GM21447 (cell line): ENCODE results near the gene RNF19B.

ENCODE experiments used
- ATAC-seq: cut with Tn5 transposase; IDR thresholded peaks from one replicate; pipeline ENCODE4 v1.9.1; 2021; ENCODE audit not compliant: unreplicated experiment

RNF19B gene

DNA sequence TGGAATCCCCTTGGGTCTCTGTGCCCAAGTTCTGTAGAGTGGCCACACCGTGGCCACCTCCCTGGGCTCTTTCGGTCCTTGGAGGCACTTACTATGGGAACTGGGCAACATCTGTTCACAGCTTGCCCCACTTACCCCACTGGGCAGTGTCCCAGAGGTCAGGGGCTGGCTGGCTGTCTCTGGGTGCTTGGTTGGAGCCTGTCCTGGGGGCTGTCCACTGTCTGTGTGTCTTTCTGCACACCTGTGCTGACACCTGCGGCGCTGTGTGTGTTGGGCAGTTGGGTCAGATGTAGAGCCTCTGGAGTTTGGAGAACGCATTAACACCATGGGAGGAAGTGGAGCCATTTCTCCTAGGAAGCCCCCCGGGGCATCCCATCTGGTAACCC, 62.1 kb downstream of the RNF19B start:
- no peak for ATAC-seq

DNA sequence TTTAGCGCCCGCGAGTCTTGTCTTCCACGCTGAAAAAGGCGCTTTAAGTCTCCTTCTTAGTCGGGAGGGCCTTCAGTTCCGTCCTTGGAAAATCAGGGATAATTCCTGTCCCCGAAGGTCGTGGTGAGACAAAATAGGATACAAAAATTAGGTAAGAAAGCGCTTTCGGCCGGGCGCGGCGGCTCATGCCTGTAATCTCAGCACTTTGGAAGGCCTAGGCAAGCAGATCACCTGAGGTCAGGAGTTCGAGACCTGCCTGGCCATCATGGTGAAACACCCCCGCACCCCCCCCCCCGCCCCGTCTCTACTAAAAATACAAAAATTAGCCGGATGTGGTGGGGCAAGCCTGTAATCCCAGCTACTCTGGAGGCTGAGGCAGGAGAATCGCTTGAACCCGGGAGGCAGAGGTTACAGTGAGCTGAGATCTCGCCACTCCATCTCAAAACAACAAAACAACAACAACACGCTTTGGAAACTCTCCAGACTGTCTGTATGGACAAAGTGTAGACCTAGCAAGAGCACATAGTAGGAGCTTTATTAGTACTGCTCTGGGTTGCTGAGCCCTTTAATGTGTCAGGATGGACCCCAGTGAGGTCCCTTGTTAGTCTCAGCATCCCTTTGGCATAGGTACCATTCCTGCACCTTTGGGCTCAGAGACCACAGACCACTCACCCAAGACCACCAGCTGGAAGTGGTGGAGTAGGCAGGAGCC, 62.6 kb downstream of the RNF19B start:
- no peak for ATAC-seq

DNA sequence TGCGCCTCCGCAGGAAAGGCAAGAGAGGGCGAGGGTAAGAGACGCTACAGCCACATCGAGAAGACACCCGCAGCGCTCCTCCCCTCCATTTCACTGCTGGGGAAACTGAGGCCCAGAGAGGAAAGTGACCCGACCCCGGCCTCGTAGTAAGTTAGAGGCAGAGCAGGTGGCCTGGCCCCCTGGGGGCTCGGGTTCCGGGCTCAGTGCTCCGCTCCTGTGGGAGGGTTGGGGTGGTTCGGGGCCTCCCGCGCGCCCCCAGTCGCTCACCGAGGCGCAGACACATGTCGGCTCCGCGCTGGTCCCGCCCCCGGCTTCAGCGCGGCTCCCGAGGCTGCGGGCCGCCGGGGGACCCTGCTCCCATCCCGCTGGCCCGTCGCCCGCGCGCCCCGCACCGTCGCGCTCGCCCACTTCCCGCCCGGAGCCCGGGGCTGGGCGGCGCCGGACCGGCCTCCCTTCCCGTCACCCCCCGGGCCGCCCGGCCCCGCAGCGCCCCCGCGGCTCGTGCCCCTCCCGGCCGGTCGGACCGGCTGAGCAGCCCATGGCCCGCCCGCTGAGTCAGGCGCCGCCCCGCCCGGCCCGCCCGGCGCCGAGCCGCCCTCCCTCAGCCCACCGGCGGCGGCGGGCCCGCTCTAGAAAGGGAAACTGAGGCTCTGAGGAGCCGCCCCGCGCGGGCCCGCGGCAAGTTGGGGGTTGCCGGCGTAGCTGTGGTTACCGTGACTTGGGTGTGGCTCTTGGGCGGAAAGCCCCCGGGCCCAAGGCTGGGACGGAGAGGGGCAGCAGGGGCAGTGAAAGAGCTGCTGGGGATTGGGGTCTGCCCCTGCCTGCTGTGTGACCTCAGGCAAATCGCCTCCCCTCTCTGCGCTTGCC, 63.4 kb downstream of the RNF19B start, which contains the start of gene TMEM54:
Gene TMEM54 (minus strand): TSS at position 434 of the 867 bp plus-strand sequence. CDS start 151 bp downstream, at position 283.
- no peak for ATAC-seq

DNA sequence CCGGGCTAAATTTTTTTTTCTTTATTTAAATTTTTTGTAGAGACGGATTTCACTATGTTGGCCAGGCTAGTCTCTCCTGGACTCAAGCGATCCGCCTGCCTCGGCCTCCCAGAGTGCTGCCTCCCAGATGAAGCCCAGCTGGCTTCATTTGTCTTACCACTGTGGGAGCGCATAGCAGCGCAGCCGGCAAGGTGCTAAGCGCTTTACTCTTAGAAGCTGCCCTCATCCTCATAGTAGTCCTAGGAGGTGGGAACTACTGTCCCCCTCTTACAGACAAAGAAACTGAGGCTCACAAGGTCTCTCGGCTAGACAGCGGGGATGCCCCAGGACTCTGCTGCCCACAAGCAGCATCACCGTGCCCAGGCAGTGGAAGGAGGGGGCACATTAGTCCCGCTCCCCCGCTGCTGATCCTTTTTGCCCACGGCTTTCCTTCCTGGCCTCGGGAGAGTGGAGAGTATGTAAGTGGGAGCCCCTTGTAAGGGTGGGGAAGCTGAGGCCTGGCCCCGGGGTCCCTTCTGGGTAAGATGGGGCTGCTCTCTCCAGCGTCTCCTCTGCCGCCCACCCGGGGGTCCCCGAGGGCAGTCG, 64.1 kb downstream of the RNF19B start:
- ATAC-seq: no peak

DNA sequence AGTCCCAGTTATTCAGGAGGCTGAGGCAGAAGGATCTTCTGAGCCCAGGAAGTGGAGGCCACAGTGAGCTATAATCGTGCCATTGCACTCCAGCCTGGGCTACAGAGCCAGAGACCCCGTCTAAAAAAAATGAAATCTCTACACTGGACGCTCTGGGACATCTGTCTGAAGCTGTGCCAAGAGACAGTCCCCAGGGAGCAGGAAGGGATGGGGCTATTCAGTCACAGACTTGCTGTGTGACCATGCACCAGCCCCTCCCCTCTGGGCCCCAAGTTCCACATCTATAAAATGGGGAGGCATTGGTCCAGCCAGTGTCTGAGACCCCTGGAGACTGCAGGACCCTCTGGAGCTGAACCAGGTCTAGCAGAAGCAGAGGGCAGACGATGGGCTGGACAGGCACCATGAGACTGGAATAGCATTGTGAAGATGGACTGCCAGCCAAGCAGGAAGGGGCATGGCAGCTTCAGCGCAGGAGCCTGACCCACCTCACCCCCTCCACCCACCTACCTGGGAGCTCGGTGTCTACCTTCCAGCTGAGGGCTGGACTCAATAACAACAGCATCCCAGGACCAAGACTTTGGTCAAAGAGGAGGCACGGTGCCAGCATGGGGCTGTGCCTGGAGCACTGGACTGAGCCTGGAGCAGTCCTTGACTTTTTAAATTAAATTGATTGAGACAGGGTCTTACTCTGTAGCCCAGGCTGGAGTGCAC, 64.9 kb downstream of the RNF19B start:
- no peak for ATAC-seq

DNA sequence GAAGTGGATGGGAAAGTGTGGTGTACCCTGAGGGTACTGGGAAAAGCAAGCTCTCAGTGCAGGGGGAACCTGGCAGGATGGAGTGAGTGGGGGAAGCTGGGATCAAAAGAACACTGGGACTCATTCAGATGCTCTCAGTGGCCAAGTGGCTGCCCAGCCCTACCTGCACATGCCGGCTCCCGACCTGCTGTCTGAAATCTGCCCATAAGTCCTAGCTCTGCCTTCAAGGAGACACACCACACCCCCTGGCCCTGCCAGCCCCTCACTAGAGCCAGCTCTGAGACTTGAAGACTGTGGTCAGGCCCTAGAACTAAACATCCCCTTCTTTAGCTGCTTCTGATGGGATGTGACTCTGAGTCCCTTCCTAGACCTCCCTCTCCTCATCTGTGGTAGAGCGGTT, 65.7 kb downstream of the RNF19B start:
- ATAC-seq: no peak

DNA sequence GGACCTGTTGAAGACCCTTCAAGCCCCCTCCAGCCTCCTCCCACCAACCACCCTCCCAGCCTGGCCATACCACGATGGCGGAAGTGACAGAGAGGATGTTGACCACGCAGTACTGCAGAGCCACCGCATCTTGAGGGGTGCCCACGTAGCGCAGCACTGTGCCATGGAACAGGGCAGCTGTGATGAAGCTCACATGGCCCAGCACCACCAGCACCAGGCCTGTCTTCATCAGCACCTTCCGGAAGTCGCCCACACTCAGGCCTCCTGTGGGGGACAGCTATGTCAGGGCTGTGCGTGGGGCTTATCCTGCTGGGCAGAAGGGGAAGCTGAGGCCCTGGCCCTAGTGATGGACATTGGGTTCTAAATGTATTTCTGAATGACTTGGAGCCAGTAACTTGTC, 66.6 kb downstream of the RNF19B start:
- no peak for ATAC-seq

DNA sequence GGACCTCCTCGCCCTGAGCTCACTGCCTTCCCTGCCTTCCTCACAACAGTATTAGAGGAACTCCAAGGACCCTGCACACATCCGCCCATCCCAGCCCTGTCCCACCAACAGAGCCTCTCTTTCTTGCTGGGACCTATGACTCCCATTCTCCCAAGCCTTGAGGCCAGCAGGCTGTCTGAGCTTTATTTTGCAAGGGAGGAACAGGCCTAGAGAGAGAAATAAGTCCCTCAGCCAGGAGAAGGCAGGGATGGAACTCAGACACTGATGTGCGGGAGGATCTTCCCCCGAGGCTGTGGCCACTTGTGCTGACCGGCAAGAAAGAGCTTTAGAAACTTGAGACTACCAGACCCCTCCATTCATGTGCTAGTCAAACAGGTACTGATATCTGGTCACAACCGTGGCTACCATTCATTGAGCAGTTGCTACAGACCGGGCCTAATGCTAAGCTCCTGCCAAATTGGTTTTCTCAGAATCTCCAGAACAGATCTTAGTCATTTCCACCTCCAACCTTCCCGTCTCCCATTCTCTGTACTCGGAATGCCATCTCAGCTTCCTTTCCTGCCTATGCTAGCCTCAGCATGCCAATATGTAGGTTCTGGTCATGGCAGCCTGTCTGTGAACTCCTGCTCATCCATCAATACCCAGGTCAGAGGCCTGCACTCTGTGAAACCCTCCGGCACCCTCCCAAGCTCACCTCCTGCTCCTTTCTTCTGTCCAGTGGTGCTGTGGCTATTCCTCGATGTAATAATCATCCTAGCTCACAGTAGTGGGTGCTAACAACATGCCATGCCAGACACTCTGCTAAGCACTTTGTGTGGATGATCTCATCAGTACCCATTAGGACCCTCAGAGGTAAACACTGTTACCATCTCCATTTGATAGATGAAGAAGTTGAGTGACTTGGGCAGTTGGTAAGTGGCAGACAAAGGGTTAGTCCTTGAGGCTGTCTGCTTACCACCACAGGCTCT, 67.2 kb downstream of the RNF19B start:
- no peak for ATAC-seq

DNA sequence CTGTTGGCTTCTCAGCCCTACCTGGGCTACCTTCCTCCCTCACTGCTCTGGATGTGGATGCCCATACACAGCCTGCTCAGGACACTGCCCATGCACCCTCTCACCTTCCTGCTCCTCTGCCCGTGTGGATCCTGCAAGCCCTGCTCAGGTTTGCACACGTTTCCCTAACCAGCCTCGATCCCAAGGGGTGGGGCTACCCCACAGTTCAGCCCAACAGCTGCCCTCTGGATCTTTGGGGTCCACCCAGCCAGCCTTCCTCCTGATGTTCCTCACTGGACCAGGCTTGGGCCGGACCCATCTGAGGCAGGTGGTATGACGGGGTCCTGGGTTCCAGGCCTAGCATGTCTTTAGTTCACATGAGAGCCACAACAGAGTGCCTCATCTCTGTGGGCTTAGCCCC, 68.2 kb downstream of the RNF19B start:
- ATAC-seq: no peak

DNA sequence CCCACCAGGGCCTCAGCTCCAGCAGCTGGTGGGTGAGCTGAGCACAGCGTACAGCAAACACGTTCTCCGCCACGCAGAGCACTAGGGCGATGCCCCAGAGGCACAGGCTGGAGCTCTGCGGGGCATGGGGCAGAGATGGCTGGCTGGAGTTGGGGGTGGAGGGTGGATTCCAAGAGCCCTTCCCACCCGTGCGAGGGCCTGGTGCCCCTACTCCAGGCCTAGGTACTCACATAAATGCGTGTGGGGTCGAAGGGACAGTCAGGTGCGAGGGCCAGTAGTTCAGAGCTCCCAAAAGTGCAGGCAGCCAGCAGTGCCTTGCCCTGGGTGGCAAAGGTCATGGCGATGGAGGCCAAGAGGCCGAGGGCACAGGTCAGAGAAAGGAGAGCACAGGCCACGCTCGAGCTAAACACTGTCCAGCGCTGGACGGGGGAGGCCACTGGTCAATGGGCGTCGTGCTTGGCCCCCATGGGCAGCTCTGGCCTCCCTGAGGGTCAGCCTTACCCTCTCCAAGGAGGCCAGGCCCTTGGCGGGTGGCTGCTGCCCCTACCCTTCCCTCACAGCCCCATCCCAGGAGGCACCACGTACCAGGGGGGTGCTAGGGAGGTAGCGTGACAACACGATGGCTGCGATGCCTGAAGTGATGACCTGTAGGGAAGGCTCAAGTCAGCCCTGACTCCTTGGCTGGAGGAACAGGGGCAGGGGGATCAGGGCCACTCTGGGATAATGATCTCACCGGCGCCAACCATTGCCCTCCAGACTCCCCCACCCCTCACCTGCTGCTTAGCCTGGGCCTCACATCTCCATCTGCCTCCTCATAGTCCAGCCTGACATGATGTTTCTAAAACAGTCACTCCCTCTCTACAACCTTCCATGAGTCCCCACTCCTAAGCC, 69.0 kb downstream of the RNF19B start:
- no peak for ATAC-seq

DNA sequence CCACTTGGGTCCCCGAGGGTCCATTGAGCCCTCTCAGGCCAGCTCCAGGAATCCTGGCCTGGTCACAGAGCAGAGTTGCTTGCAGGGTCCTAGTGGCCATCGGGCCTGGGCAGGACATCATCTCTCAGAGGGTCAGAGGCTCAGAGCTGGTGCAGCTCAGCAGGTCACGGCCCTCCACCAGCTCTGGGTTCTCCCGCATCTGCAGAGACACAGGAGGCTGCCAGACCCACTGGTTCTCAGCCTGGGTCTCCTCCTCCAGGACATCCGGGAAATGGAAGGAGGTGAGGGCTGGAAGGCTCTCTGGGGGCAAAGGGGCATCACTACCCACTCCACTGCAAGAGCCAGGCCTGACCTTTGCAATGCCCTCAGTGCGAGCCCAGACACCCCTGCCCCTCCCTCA, 69.9 kb downstream of the RNF19B start:
- ATAC-seq: no peak

DNA sequence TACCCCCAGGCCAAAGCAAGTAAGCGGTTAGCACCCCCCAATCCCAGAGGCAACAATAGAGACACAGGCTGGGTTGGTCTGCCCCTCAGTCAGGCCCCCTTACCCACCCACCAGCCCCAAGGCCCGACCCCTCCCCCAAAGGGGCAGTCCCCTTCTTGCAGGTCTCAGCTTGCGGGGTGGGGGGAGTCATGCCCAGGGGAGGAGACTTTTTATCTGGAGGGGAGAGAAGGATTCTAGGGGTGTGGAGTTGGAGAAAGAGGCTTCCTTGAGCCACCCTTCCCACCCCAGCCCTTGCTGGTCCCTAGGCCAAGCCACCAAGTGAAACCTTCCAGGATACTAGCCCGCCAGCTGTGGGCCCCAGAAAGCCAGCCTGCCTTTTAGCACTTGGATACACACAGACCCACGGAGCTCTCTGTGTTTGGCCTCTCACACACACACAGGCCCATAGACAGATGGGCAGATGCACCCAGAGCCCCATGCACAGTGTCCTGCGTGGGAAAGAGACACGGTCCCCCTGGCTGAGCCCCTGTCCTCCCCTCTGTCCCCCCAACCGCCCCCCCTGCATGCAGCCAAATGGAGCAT, 70.5 kb downstream of the RNF19B start:
- no peak for ATAC-seq

DNA sequence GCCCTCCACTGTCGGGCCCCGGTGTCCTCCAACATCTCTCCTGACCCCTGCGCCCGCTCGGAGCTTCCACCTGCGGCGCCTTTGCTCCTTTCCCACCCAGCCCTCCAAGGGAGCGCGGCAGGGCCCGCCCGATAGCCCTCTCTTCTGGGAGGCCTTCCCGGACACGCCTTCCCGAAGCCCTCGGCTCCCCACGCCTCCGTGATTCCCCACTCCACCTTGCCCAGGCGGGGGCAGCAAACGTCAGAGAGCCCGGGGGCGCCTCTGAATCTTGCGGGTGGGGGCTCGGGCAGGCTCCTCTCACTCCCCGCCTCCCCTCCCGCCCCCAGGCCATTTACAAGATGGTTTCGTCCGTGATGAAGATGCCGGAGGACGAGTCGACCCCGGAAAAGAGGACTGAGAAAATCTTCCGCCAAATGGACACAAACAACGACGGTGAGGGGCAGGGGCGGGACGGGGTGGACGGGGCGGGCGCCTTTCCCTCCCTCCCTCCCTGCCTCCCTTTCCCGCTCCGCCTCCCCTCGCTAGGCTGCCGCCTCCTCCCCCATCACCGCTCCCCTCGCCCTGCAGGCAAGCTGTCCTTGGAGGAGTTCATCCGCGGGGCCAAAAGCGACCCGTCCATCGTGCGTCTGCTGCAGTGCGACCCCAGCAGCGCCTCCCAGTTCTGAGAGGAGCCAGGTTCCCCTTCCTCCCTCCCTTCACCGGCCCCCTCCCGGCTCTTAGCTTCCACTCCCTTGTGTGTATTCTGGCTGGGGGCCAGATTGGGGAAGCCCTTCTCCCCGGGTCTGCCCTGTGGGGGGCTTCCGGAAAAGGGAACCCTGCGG, 71.2 kb downstream of the RNF19B start:
- no peak for ATAC-seq

DNA sequence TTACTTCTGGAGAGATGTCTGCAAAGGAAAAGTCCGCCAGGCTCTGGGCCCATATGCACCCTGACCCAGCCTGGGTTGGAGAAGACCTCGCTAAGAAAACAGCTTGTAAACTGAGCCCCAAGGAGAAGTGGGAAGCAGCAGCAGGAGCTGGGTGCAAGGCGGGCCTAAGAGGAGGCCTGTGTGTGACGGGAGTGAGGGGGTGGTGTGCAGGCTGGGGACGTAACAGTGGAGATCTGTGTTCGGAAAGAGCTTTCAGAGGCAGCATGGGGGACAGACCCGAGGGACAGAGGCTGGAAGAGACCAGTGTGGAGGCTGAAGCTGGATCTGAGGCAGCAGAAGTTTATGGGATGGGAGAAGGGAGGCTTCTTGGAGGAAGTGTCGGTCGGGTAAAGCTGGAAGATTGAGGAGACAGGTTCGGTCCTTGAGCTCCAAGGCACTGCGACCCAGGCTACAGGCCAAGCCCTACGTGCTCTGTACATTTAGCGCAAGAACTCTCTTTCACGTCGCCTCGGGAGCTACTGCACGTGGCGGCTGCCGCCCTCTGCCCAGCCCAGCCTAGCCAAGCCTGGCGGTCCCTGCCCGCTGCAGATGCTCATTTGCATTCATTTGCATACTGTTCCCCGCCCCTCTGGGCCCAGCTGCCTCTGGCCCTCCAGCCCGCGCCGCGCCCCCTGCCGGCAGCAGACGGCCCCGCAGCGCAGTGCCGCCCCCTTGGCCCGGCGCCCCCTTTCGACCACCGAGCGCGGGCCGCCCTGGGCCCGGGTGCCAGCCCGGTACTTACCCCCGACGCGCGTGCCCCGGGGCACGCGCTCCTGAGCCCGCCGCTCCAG, 72.0 kb downstream of the RNF19B start:
- ATAC-seq: no peak

DNA sequence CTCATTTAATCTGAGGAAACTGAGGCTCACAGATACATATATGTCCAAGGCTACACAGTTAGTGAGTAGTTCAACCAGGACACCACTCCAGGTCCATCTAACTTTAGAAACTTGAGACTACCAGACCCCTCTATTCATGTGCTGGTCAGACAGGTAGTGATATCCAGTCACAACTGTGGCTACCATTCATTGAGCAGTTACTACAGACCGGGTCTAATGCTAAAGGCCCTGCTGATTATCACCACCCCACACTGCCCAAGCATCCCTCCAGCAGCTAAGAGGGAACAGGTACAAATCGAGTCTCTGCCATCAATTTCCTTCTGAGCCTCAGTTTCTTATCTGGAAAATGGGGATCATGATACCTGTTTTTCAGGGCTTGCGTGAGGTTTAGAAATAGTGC, 73.0 kb downstream of the RNF19B start:
- ATAC-seq: no peak

DNA sequence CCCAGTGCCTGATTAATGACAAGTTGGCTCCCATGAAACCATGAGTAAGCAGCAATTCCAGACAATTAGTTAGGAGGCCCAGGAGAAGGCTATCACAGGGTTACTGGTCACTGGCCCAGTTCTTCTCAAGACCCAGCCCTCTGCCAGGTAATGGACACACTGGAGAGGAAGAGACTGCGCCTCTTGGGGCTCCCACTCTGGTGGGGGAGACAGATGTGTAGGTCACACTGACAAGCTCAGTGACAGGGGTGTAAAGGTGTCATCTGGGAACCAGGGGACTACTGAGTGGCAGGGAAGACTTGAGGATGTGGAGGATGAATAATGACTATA, 73.4 kb downstream of the RNF19B start:
- ATAC-seq: no peak

DNA sequence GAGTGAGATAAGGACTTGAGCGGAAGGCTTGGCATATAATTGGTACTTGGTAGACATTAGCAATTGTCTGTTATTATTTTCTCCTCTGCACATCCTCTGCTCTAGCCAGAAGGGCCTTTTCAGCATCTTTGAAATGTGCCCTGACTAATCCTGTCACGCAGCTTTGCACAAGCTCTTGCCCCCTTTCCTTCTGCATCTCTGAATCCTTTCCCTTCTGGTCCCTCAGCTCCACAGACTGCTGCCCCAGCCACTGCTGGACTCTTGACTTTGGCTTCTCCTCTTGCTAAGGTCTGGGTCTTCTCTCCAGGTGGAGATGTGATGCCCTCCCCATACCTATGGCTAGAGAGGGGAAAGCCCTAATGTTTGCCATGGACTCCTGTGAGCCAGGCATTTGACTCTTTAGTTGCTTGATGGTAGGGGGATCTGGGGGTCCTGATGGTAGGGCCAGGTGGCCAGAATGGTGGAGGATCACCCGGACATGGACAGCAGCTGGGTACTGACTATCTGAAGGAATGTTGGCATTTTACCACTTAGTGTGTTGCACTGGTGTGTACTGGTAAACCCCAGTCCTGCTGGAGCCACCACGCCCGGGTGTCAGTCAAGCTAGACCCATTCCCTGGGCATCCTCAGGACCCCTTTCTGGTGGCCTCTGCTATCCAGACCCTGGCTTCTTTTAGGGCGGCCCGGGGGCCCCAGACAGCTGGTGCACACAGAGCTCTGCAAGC, 73.9 kb downstream of the RNF19B start:
- ATAC-seq: no peak
